ENCODE data around the gene CORO1C. TPM values are rescaled to one million over a fixed set of nuclear protein-coding genes. Genes with fewer than 3 reads are reported as not detected.

CORO1C gene
- total RNA-seq, 1 donor from 2014 or later, result 189 TPM

GRCh38 chr12:108602209-108602705, 129.1 kb downstream of the CORO1C start:
- intact Hi-C loops (cut with DNase I), result no loop called here
- Histone ChIP-seq H3K27me3 (no peaks in the 10 kb centered on the region), H3K27ac (no peak overlapping the region)

GRCh38 chr12:108600702-108601007, 130.7 kb downstream of the CORO1C start:
- no peaks in the 10 kb centered on the region for H3K9me3 ChIP-seq
- H3K27me3 ChIP-seq, result no peaks in the 10 kb centered on the region
- intact Hi-C loops (cut with DNase I), result no loop called here
- TF ChIP-seq CTCF (IDR thresholded peaks at IDR 0.05), result no peak
- no peak for DNase-seq (ENCODE audit: extremely low spot score in 2 of 2)
- H3K36me3 ChIP-seq, result no peaks in the 10 kb centered on the region
- peaks cover 23% of the 10 kb centered on the region for H3K4me1 ChIP-seq
- no peak overlapping the region for H3K27ac ChIP-seq
- no peak overlapping the region for H3K4me3 ChIP-seq

More at GRCh38 chr12:108602209-108602705, 129.1 kb downstream of the CORO1C start:
- TF ChIP-seq CTCF (IDR thresholded peaks at IDR 0.05), result no peak
- no peak for TF ChIP-seq POLR2A (IDR thresholded peaks at IDR 0.05)
- TF ChIP-seq POLR2AphosphoS5 (IDR thresholded peaks at IDR 0.05; ENCODE audit: insufficient read depth in 1 of 2, low read depth in 1 of 2), result no peak
- Histone ChIP-seq H3K4me3 (no peak overlapping the region), H3K36me3 (no peaks in the 10 kb centered on the region), H3K9me3 (no peaks in the 10 kb centered on the region), H3K4me1 (peaks cover 8% of the 10 kb centered on the region)
- DNase-seq (ENCODE audit: extremely low spot score in 2 of 2), result no peak

GRCh38 chr12:108599948-108600701, 131.2 kb downstream of the CORO1C start:
- Histone ChIP-seq H3K4me3 (no peak overlapping the region), H3K4me1 (peaks cover 25% of the 10 kb centered on the region), H3K27me3 (no peaks in the 10 kb centered on the region), H3K36me3 (no peaks in the 10 kb centered on the region), H3K27ac (no peak overlapping the region), H3K9me3 (no peaks in the 10 kb centered on the region)
- TF ChIP-seq POLR2AphosphoS5 (IDR thresholded peaks at IDR 0.05; ENCODE audit: insufficient read depth in 1 of 2, low read depth in 1 of 2) (no peak), CTCF (IDR thresholded peaks at IDR 0.05) (no peak), POLR2A (IDR thresholded peaks at IDR 0.05) (no peak)
- DNase-seq (ENCODE audit: extremely low spot score in 2 of 2), result no peak
- intact Hi-C loops (cut with DNase I), result no loop called here

DNA sequence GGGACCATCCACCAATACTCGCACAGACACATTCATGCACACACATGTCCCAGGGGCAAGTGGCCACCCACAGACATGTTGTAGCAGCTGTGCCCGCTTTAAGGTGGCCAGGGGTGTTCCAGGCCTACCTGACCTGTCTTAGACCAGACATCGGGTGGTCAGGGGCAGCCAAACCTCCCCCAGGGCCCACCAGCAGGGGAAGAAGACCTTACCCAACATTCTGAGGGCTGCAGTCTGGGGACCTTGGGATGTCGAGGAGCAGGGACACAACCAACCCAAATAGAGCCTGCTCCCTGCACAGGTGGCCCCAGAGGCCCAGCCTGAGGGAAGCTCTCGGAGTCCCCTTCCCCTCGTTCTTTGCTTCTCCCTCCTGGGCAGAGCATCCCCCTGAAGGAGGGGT, 131.8 kb downstream of the CORO1C start:
- DNase-seq (ENCODE audit: extremely low spot score in 2 of 2), result no peak
- Histone ChIP-seq H3K4me1 (peaks cover 25% of the 10 kb centered on the region), H3K36me3 (no peaks in the 10 kb centered on the region), H3K9me3 (no peaks in the 10 kb centered on the region), H3K27me3 (no peaks in the 10 kb centered on the region), H3K4me3 (no peak overlapping the region), H3K27ac (no peak overlapping the region)
- intact Hi-C loops (cut with DNase I), result no loop called here
- TF ChIP-seq CTCF (IDR thresholded peaks at IDR 0.05) (no peak), POLR2A (IDR thresholded peaks at IDR 0.05) (no peak)

DNA sequence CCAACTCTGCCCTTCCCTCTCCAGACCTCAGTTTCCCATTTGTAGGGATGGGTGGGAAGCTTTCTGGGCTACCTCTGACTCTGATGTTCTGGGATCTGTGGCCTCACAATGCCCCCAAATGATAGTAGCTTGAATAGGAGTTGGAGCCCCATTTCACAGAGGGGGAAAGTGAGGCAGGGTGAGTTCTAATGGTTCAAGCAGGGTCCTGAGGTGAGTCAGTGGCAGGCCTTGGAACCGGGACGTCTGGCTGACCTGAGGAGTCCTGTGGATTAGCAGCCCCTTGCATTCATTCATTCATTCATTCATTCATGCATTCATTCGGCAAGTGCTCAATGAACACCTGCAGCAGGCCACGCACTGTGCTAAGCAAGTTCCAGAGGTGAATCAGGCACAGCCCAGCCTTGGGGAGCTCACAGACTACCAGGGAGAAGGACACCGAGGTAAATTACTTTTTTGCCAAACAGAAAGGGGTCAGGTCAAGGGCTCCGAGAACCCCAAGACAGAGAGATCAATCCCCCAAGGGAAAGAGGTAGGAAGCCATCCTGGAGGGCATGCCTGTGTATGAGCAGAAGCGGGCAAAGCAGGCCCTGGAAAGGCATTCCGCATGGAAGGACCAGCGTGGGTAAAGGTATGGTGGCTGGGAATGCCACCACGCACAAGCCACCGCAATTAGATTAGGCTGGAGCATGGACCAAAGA, 132.6 kb downstream of the CORO1C start:
- Histone ChIP-seq H3K4me3 (peak overlapping the region in 1 of 2 donors; percentile 41), H3K36me3 (no peaks in the 10 kb centered on the region), H3K27me3 (no peaks in the 10 kb centered on the region), H3K4me1 (peaks cover 25% of the 10 kb centered on the region), H3K9me3 (no peaks in the 10 kb centered on the region), H3K27ac (peak overlapping the region; percentile 86)
- DNase-seq (ENCODE audit: extremely low spot score in 2 of 2), result no peak
- intact Hi-C loops (cut with DNase I), result no loop called here
- no peak for TF ChIP-seq CTCF (IDR thresholded peaks at IDR 0.05)
- TF ChIP-seq POLR2AphosphoS5 (IDR thresholded peaks at IDR 0.05; ENCODE audit: insufficient read depth in 1 of 2, low read depth in 1 of 2), result no peak
- TF ChIP-seq POLR2A (IDR thresholded peaks at IDR 0.05), result no peak
